NCI-H526 treated with DMSO at 0.1 percent for 48 hours (cell line): Measurements from ENCODE around the gene PEX14.

Experiments used
- DNase-seq: peaks from one replicate; lab custom pipeline; 2025; lab: John Stamatoyannopoulos, UW

Gene PEX14

GRCh38 chr1:10650556-10651388, 176.0 kb downstream of the PEX14 start:
- DNase-seq, result no peak

GRCh38 chr1:10651389-10651766, 176.6 kb downstream of the PEX14 start:
- DNase-seq, result no peak

GRCh38 chr1:10651793-10652192, 177.0 kb downstream of the PEX14 start:
- no peak for DNase-seq

- DNase-seq, result no peak
These were observed 177.9 kb downstream of the PEX14 start for GRCh38 chr1:10652626-10653025.

GRCh38 chr1:10653370-10654125, 178.8 kb downstream of the PEX14 start:
- DNase-seq, result no peak

GRCh38 chr1:10655002-10655401, 180.3 kb downstream of the PEX14 start:
- no peak for DNase-seq

- DNase-seq, result no peak
These were observed 181.7 kb downstream of the PEX14 start for GRCh38 chr1:10656431-10656830.

- no peak for DNase-seq
These were observed 182.5 kb downstream of the PEX14 start for GRCh38 chr1:10657088-10657847.

GRCh38 chr1:10658396-10659066, 183.8 kb downstream of the PEX14 start:
- DNase-seq, result no peak

GRCh38 chr1:10659218-10659617, 184.5 kb downstream of the PEX14 start:
- no peak for DNase-seq

GRCh38 chr1:10659646-10660540, 185.1 kb downstream of the PEX14 start:
- no peak for DNase-seq

- no peak for DNase-seq
These were observed 186.7 kb downstream of the PEX14 start for GRCh38 chr1:10661453-10661852.

- DNase-seq, result no peak
These were observed 187.4 kb downstream of the PEX14 start for GRCh38 chr1:10662090-10662688.

GRCh38 chr1:10662824-10663677, 188.3 kb downstream of the PEX14 start:
- DNase-seq, result no peak

GRCh38 chr1:10663678-10664035, 188.9 kb downstream of the PEX14 start:
- DNase-seq, result no peak

- no peak for DNase-seq
These were observed 189.5 kb downstream of the PEX14 start for GRCh38 chr1:10664251-10664650.

GRCh38 chr1:10665226-10665625, 190.5 kb downstream of the PEX14 start:
- DNase-seq, result no peak

- DNase-seq, result no peak
These were observed 191.4 kb downstream of the PEX14 start for GRCh38 chr1:10665930-10666850.
